ENCODE results near the gene ESPN. TPM values are rescaled to one million over a fixed set of nuclear protein-coding genes. Genes with fewer than 3 reads are reported as not detected.
"Not testable (repeated sequence)": the region's sequence is repeated elsewhere in the genome, so short reads cannot be mapped to it uniquely, and the experiment has no call there.

The ESPN gene
- total RNA-seq, 1 donor from 2014 or later = 25.7 TPM

- peak; percentile 38 for DNase-seq
- H3K9me3 Mint-ChIP-seq (ENCODE audit: unreplicated experiment) = peaks cover 10% of the 10 kb centered on the region
- peak overlapping the region; percentile 90 for H3K27ac Mint-ChIP-seq (ENCODE audit: unreplicated experiment)
- peaks cover 2% of the 10 kb centered on the region for H3K27me3 Mint-ChIP-seq (ENCODE audit: unreplicated experiment)
- TF ChIP-seq, protein P1, sequence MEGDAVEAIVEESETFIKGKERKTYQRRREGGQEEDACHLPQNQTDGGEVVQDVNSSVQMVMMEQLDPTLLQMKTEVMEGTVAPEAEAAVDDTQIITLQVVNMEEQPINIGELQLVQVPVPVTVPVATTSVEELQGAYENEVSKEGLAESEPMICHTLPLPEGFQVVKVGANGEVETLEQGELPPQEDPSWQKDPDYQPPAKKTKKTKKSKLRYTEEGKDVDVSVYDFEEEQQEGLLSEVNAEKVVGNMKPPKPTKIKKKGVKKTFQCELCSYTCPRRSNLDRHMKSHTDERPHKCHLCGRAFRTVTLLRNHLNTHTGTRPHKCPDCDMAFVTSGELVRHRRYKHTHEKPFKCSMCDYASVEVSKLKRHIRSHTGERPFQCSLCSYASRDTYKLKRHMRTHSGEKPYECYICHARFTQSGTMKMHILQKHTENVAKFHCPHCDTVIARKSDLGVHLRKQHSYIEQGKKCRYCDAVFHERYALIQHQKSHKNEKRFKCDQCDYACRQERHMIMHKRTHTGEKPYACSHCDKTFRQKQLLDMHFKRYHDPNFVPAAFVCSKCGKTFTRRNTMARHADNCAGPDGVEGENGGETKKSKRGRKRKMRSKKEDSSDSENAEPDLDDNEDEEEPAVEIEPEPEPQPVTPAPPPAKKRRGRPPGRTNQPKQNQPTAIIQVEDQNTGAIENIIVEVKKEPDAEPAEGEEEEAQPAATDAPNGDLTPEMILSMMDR (IDR thresholded peaks at IDR 0.05; ENCODE audit: partially characterized antibody, unreplicated experiment) = no peak
- peaks cover 12% of the 10 kb centered on the region for H3K4me1 Mint-ChIP-seq (ENCODE audit: low read depth, unreplicated experiment)
- H3K4me3 Mint-ChIP-seq (ENCODE audit: unreplicated experiment) = peak overlapping the region; percentile 94
- H3K36me3 Mint-ChIP-seq (ENCODE audit: unreplicated experiment) = no peaks in the 10 kb centered on the region
These were observed 32.4 kb upstream of the ESPN start for GRCh38 chr1:6391951-6392808.

- peak; percentile 62 for DNase-seq
- Mint-ChIP-seq H3K27ac (ENCODE audit: unreplicated experiment) (peak overlapping the region; percentile 90), H3K4me1 (ENCODE audit: low read depth, unreplicated experiment) (peaks cover 15% of the 10 kb centered on the region), H3K27me3 (ENCODE audit: unreplicated experiment) (peaks cover 2% of the 10 kb centered on the region), H3K9me3 (ENCODE audit: unreplicated experiment) (peaks cover 10% of the 10 kb centered on the region), H3K4me3 (ENCODE audit: unreplicated experiment) (peak overlapping the region; percentile 94), H3K36me3 (ENCODE audit: unreplicated experiment) (no peaks in the 10 kb centered on the region)
- TF ChIP-seq, protein P1 (IDR thresholded peaks at IDR 0.05; ENCODE audit: partially characterized antibody, unreplicated experiment) = no peak
These were observed 31.7 kb upstream of the ESPN start for GRCh38 chr1:6392809-6393399.

DNA sequence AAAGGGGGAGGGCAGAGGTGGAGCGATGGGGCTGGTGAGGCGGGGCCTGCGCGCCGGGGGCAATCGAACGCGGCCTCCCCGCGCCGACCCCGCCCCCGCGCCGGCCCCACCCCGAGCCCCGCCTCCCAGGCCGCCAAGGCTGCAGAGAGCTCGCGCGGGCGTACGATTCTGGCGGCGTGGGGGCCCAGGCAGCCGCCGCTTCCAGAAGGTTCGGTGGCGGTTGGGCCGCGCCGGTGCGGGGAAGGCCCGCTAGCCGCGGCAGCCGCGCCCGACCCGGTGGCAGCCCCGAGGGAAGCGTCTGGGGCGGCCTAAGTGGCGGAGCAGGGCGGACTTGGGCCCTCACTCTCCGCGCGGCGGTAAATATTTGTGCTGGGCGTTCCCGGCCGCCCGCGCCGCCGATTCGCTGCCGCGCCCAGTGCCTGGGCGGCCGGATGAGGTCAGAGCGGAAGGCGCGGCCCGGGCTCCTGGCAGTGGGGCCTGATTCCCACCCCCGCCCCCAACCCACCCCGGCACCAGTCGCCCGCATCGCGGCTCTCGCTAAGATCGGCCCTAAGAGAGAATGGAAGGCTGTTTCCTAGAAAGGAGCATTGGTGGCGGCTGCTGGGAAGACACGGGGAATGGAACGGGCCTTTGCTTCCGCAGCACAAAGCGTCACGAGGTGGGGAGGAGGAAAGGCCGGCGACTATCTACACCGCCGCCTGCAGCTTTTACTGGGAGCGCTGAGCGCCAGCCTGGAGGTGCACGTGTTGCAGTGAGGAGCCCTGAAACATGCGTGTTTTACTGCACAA is 31.0 kb upstream of the ESPN start, which contains the start of gene ACOT7:
TSS of gene ACOT7 (minus strand) at position 368 of the 788 bp plus-strand sequence. CDS start 368 bp downstream, outside the sequence.
- DNase-seq = peak; percentile 92
- Mint-ChIP-seq H3K9me3 (ENCODE audit: unreplicated experiment) (peaks cover 10% of the 10 kb centered on the region), H3K27me3 (ENCODE audit: unreplicated experiment) (peaks cover 2% of the 10 kb centered on the region), H3K4me1 (ENCODE audit: low read depth, unreplicated experiment) (peaks cover 15% of the 10 kb centered on the region), H3K4me3 (ENCODE audit: unreplicated experiment) (peak within 1 kb of the TSS; percentile 94), H3K36me3 (ENCODE audit: unreplicated experiment) (no peaks in the 10 kb centered on the region), H3K27ac (ENCODE audit: unreplicated experiment) (peak within 1 kb of the TSS; percentile 91)
- TF ChIP-seq, protein P1 (IDR thresholded peaks at IDR 0.05; ENCODE audit: partially characterized antibody, unreplicated experiment) = no peak

GRCh38 chr1:6395130-6395529 is 29.4 kb upstream of the ESPN start:
- Mint-ChIP-seq H3K9me3 (ENCODE audit: unreplicated experiment) (peaks cover 17% of the 10 kb centered on the region), H3K4me1 (ENCODE audit: low read depth, unreplicated experiment) (peaks cover 13% of the 10 kb centered on the region), H3K27ac (ENCODE audit: unreplicated experiment) (peak overlapping the region; percentile 38)
- H3K4me3 Mint-ChIP-seq (ENCODE audit: unreplicated experiment); H3K27me3 Mint-ChIP-seq (ENCODE audit: unreplicated experiment); H3K36me3 Mint-ChIP-seq (ENCODE audit: unreplicated experiment); DNase-seq: not testable (repeated sequence)

DNA sequence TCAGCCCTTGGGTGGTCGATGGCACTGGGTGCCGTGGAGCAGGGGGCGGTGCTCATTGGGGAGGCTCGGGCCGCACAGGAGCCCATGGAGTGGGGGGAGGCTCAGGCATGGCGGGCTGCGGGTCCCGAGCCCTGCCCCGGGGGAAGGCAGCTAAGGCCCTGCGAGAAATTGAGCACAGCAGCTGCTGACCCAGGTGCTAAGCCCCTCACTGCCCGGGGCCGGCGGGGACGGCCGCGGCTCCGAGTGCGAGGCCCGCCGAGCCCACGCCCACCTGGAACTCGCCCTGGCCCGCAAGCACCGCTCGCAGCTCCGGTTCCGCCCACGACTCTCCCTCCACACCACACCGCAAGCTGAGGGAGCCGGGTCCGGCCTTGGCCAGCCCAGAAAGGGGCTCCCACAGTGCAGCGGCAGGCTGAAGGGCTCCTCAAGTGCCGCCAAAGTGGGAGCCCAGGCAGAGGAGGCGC is 28.8 kb upstream of the ESPN start:
- H3K36me3 Mint-ChIP-seq (ENCODE audit: unreplicated experiment) = not testable (repeated sequence)

More for the DNA sequence above, 28.8 kb upstream of the ESPN start:
- Mint-ChIP-seq H3K4me1 (ENCODE audit: low read depth, unreplicated experiment) (peaks cover 13% of the 10 kb centered on the region), H3K9me3 (ENCODE audit: unreplicated experiment) (peaks cover 17% of the 10 kb centered on the region)
- DNase-seq; H3K4me3 Mint-ChIP-seq (ENCODE audit: unreplicated experiment); H3K27me3 Mint-ChIP-seq (ENCODE audit: unreplicated experiment); H3K27ac Mint-ChIP-seq (ENCODE audit: unreplicated experiment): not testable (repeated sequence)

All from glutamatergic neuron (in vitro differentiated cells).